T-helper 2 cell (primary cell): ENCODE measurements around the gene PTPRN2.

Source experiments
- DNase-seq, 5 experiments: peaks; one replicate each; pipeline versions ENCODE4 v3.0.0 to v3.0.0-alpha.2; 2012 to 2022

Gene PTPRN2

DNA sequence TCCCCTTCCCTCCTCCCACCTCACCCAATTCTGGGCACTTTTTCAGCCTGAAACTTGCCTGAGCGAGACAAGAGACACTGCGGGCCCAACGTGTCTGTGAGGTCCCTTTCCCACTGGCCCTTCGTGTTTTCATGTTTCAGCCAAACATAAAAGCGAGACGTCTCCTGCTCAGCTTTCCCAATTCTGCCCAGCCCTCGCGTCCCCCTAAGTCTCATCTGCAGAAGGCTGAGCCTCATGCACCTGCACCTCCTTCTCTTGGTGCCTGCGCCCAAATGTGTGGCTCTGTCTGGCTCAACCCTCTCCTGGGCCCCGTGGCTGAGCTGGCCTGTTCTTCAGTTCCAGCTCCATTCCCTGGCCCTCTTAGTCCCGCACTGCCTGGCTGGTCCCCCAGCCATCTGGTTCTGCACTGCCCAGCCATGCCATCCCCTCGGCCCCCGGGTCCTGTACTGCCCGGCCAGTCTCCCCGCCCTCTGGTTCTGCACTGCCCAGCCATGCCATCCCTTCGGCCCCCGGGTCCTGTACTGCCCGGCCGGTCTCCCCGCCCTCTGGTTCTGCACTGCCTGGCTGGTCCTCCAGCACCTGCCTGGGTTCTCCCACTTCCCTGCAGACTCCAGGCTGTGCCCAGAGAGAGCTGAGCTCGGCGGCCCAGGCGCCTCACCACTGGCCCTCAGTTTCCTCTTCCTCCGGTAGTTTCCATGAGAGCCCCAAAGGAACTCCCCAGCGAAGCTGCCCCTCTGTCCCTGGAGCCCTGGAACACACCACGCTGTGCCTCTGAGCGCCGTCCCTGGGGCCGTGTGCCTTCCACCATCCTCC is 1026.7 kb downstream of the PTPRN2 start:
- no peak for DNase-seq

DNA sequence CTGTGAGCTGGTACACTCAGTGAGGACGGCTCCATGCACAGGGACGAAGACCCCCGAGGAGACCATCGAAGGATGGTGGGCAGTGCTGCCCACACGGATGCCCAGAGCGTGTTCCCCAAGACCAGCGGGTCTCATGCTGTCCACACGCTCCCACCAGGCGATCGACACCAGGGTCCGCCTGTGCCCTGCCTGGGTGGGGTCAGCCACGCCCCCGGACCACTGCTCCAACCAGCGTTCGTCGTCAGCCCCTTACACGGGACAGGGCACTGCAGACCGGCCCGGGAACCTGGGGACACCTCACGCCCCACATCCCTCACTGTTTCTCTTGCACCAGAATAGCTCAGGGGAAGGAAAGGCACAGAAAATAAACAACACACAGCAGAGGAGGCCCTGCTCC is 1027.4 kb downstream of the PTPRN2 start:
- no peak for DNase-seq

DNA sequence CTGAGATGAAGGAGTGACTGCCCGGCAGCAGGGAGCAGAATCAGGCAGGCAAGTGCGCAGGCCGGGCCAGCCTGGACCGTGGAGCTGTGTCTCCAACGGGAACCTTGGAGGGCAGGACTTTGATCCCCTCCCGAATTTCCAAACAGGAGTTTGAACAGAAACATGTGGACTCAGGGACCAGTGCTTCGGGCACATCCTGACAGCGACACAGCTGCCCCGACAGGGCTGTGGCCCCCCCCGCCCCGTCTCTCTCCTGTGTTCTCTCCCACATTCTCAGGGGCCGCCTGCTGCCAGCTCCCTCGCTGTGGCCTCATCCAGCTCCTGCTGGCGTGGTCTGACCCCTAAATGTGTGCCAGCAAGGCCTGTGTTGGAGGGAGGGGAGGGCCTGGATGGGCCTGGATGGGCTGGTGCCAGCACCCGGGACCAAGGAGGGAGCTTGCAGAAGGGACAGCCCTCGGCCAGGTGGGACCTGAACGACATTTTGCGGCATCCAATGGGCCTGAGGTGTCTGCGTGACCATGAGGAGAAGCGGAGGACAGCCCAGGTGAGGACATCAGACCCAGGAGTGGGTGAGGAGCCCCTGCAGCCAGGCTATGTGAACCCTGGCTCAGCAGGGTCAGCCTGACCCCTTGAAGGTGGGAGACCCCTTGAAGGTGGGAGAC is 1027.9 kb downstream of the PTPRN2 start:
- DNase-seq: no peak

DNA sequence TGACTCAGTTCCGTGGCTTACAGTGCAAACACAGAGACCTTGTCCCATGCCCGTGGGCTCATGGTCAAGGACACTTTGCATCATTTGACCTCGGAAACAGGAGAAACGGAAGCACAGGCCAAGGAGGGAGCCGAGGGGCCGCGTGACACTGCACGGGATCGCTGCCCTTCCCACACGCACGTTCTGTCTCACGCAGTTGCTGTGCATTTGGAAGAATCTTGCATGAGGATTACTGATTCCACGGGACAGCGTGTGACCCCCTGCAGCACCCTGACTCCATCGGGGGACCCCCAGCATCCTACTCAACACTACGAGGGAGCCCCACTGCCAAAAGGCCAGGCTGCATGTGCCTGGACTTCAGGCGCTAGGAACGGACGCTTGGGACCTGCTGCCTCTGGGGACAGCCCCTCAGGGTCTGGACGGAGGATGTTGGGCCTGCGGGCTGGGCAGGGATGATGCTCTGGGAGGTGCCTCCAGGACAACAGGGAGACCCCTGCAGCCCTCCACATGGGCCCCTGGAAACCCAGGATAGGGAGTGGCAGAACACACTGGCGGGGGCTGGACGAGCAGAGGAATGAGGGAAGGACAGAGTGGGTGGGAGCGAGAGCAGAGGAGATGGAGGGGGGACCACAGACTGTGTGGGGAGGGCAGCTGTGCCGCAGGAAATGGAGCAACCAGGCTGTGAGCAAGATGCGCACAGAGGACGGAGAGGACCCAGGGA is 1028.6 kb downstream of the PTPRN2 start:
- DNase-seq: no peak

DNA sequence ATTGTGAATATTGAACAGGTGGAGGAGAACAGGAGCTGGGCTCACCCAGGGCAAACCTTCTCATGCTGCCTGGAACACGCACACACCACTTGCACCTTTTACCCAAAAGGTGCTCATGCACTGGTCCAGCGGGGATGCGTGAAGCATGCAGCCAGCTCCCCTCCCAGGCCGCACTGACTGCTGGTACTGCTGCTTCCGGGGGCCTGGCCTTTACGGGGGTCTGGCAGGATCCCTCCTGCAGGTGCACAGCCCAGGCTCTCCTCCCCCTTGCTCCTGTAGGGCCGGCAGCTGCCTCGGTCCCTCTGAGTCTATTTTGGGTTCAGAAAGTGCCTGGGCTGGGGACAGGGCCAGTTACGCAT is 1029.1 kb downstream of the PTPRN2 start:
- no peak for DNase-seq

DNA sequence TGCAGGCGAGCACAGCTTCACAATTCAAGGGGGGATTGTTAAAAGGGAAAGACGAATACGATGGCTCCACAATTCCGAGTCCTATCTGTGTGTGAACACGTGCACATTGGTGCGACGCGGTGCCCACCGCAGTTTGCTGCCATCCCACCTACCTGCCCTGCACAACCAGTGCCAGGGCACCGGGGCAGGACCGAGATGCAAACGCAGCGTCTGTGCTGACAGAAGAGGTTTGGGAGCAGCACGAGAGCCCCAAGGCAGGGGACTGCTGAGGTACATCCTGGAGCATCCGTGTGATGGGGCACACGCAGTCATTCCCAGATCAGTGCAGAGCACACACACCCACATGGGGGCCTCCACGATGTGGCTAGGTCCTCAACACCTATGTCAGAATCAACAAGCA is 1029.6 kb downstream of the PTPRN2 start:
- no peak for DNase-seq

DNA sequence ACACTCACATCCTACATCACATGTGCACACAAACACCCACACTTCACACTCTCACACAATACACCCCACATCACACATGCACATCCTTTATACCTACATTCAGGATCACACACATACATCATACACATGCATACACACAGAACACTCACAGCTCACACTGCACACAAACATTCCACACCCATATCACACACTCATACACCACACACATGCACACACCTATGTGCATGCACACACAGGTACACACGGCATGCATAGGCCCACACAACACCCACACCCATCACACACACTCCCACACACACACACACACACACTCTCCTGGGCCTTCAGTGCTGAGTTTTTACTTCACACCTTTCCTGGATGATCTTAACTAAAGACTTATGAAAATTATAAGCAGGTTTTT is 1030.4 kb downstream of the PTPRN2 start:
- DNase-seq: no peak

DNA sequence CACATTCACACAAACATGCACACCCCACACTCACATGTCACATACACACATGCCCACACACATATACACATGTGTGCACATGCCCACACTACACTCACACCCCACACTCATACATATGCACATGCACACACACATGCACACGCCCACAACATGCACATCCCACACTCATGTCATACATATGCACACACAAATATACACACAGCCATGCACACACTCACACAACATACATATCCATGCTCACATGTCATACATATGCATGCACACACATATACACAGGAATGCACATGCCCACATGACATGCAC is 1031.0 kb downstream of the PTPRN2 start:
- DNase-seq: no peak

DNA sequence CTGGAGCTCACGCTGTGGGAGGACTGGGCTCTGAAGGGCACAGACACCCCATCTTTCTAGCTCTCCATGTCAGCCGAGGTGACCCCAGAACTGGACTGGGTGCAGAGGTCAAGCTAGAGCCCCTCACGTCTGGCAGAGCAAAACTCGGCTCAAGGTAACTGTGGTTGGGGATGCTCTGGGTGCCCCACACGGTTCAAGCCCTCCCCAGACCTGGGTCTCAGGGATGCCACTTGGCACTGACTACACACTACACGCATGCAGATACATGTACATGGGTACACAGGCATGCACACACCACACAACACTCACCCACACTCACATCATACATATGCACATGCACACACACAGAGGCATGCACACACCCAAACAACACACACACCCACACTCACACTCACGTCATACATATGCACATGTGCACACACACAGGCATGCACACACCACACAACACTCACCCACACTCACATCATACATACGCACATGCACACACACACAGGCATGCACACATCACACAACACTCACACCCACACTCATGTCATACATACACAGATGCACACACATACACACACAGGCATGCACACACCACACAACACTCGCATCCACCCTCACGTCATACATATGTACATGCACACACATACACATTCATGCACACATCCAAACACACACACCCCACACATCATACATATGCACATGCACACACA is 1031.5 kb downstream of the PTPRN2 start:
- no peak for DNase-seq

DNA sequence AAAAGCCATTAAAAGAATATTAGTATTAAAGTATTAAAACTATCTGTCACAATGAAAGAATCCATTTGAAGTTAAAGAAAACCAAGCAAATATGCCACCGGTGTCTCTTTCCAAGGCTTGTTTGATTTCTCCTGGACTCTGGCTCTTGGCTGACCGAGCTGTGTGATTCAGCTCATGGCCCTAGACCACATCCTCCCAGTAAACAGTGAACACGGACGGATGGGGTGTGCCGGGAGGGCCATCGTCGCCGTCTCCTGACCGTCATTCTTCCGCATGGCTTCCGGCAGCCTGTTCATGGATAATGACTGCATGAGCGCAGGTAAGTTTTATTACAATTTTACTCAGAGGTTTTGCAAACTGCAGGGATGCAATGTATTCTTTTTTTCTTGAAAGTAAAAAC is 1032.3 kb downstream of the PTPRN2 start:
- DNase-seq: no peak

DNA sequence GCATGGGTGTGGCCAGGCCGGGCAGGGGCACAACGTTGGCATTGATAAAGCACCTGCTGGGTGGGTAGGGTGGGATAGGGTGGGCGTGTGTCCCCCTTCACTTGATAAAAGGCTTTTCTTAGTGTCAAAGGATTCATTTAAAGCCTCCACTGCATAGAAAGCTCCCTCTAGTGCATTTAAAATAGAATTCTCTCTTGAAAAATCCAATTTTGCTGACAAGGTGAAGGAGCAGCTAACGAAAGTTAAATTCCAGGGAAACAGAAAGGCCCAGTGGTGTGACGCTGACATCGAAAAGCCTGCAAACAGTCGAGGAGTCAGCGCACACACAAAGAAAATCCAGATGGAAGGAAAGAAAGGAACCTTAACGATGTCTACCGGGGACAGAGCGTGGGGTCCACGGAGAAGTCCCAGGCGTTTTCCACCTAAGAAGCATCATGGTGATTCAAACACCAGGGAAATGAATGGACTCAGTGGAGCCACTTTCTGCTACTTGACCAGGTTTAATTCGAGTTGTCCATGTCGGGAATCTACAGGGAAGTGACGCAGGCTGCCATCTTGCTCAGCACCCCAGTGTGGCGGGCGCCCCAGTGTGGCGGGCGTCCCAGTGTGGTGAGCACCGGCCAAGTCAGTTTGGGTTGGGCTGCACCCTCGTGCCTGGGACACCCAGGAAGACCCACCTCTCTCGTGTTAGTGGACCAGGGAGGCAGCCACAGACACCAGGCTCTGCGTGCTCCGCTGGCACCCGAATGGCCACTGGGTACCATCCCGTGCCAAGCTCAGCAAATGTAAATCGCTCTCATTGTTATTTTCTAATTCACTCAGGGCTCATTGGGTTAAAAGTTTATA is 1033.0 kb downstream of the PTPRN2 start:
- DNase-seq: no peak

DNA sequence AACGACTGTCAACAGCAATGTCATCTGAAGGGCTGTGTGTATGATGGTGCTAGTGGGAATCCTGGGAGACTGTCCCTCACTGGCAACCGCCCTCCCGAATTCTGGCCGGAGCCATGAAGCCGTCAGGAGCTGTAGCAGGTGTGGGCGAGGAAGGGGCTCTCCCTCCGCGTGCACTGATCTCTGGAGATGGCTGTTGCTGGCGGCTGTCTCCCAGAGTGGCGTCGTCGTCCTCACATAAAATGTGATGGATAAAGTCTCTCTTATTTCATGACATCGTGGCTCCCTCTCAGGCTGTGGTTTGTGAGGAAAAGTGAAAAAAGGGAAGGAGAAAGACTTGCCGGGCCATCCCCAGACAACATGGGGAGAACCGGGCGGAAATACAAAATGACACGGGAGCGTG is 1034.4 kb downstream of the PTPRN2 start:
- DNase-seq: no peak

DNA sequence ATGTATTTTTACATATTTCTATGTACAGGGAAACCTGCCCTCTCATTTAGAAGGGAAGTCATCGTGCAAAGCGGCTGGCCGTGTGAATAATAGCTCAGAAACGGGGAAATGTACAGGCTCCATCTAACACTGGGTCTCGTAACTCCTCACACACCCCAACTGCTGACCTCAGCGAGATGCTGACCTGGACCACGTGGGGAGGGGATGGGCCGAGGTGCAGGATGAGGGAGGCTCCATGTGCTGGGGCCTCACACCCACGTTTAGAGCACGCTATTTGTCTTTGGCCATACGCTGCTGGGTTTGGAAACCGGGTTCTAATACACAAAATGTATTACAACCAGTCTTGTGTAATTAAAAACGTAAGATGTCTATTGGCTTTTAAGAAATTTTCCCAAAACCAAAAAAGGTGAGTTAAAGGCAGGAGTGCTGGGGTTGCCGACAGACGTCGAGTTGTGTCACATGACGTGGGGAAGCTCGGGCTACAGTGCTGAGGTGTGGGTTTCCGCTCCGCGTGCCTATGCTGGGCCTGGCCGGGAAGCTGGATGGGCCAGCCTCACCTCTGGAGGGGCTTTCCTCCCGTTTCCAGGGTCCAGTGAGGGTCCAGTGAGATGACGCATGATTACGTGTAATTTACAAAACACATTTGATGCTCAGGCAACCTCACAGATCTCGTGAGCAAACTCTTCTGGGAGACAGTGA is 1035.2 kb downstream of the PTPRN2 start:
- no peak for DNase-seq

DNA sequence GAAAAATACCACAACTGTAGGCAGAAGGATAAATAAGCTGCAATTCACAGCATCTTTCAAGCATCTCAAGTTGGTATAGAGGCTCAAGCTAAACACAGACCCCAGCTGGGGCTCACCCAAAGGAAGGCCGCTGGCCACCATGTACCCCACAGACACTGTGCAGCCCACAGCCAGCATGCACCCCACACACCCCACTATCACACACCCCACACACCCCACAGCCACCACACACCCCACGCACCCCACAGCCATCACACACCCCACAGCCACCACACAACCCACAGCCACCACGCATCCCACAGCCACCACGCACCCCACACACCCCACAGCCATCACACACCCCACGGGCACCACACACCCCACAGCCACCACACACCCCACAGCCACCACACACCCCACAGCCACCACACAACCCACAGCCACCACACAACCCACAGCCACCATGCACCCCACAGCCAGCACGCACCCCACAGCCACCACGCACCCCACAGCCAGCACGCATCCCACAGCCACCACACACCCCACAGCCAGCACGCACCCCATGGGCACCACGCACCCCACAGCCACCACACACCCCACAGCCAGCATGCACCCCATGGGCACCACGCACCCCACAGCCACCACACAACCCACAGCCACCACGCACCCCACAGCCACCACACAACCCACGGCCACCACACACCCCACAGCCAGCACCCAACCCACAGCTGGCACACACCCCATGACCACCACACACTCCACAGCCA is 1036.1 kb downstream of the PTPRN2 start:
- peak in 1 of 5 experiments; percentile 35 for DNase-seq

DNA sequence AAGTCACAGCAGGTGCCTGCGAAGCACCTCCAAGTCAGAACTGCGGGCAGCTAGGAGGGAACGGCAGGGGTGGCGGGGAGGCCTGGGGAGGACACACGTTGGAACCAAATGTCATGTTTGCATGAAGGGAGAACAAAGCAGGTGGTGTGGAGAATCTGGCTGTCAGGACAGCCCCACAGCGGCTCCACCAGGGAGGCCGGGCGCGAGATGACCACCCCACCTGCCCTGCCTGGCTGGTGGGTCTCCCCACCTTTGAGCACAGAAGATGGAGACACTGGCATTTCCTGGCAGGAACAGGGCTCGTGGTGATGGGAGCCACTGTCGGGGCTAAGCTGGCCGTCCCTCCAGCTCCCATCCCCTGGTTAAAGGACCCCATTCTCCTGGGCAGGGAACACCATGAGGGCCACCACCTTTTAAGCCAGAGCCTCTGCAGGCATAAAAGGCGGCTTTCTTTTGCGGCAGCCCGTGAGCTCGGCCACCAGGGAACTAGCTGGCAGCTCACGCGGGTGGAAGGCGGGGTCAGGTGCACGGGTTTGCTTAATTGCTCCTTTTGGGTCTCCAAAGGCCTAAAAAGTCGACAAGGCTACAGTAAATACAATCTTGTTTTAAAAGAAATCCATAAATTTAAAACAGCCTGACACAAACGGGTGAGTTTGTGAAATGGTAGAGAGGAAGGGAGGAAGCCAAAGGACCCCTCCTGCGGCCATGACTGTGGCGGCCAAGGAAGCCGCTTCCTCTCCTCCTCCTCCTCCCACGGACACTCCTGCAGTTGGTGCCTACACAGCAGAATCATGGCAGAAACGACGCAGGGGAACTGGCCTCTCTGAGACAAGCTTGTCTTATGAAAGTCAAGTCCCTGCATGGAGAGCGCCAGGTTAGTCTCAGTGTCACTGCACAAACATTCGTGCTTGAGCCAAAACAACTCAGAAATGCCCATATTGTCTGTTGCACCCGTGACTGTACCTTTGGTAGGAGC is 1037.0 kb downstream of the PTPRN2 start:
- DNase-seq: no peak

DNA sequence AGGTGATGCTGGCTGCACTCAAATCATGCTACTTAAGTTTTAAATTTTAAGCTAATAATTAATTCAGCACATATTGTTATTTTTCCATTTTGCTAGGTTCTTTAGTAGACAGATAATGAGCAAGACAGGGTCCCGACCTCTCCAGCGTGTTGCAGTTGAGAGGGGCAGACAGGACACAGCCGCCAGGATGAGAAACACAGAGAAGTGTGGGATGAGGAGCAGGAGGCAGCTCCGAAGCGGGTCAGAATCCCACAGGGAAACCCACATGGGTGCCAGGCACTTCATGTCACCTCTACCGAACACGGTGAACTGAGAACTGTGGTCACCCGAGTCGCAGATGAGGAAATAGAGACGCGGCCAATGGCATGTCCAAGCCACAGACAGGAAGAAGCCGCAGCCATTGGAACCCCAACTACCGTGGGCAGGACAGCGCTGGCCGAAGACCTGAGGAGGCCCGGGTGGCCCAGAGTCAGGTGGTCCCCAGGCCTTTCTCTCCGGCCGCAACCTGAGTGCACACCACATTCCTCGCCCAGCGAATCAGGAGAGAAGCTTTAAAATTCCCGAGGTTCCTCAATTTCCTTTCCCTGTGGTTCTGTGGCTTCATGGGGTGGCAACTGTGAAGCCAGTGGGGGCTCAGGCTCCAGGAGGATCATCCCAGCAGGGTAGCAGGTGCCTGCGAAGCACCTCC is 1037.9 kb downstream of the PTPRN2 start:
- no peak for DNase-seq

DNA sequence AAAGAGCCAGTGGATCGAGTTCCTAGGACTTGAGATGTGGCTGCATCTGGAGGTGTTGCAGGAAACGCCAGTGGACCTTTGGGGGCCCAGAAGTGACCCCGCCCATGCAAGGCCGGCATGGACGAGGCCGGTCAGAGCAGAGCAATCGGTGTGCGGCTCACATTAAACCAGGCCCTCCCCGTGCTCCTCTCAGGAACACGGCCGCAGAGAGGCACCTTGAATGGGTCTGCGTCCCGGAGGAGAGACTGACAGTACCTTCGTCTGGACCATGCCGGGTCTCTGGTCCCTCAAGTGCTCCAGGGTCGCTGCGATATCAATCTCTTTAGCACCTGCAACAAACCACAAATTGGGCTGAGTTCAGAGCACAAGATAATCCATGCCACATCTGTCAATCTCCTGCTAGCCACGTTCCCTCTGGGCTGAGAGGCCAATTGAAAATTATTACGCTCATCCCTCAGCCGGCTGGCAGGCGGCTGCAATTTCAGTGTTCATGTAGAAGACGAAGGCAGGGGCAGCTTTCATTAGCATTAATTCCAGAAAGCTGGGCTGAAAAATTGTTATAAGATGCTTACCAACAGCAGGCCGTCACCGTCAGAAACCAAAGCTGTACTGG is 1038.8 kb downstream of the PTPRN2 start:
- DNase-seq: no peak

DNA sequence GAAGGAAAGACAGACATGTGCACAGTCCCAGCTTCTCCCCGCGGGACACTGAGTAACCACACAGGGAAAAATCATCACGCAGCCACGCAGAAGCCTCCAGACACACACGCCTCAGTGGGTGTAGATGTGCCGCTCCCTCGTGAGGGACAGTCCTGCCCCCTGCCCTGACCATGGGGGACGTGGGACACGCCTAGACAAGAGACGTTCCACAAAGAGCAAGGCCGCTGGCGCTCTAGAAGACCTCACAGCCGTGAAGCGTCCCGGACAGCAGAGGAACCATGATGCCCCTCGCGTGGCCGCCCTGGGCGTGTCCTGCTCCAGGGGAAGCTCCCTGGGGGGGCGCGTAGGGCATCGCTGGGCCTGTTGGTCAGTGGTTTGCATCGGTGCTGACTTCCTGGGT is 1040.0 kb downstream of the PTPRN2 start:
- no peak for DNase-seq

DNA sequence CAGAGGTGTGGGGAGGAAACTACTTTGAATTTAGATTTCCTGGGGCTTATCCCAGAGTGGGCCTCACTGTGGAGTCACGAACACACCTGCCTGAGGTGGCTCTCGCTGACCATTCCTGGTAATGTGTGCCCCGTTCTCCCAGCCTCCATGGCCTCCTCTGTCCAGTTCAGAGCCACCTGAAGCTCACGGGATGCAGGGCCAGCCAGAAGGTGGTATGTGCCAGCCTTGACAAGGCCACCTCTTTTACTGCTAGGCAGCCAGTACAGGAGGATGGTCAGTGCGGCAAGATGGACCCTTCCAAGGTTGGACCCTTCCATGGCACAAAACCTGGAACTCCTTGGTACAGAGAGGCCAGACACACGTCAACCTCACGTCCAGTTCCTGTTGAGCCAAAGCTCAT is 1040.5 kb downstream of the PTPRN2 start:
- no peak for DNase-seq
